ENCODE measurements around the gene DEDD.

Gene DEDD

GRCh38 chr1:161165742-161166668, 33.5 kb upstream of the DEDD start, which contains the start of gene PPOX:
Gene PPOX, plus strand, starts transcription at chr1:161166426. Its CDS starts 422 bp downstream, at chr1:161166848.
- peaks cover 7% of the 10 kb centered on the region for H3K36me3 ChIP-seq
- peak; percentile 96 for DNase-seq
- H3K4me3 ChIP-seq (ENCODE audit: low read depth, low read length) = peak within 1 kb of the TSS; percentile 84
- no peaks in the 10 kb centered on the region for H3K4me1 ChIP-seq
- TF ChIP-seq CTCF (IDR thresholded peaks at IDR 0.05; ENCODE audit: low read depth, low read length) = peak; percentile 72
- H3K27me3 ChIP-seq = no peaks in the 10 kb centered on the region
- no peaks in the 10 kb centered on the region for H3K9me3 ChIP-seq

- TF ChIP-seq CTCF (IDR thresholded peaks at IDR 0.05; ENCODE audit: low read depth, low read length) = no peak
- Histone ChIP-seq H3K4me1 (no peaks in the 10 kb centered on the region), H3K36me3 (no peaks in the 10 kb centered on the region; the same call in none of the 2 replicates)
Observed at GRCh38 chr1:161164901-161165610, 32.6 kb upstream of the DEDD start.

GRCh38 chr1:161163793-161164192, 31.3 kb upstream of the DEDD start:
- no peak for DNase-seq
- H3K27me3 ChIP-seq = no peaks in the 10 kb centered on the region
- no peaks in the 10 kb centered on the region; the same call in 1 of the 2 replicates for H3K4me1 ChIP-seq
- no peak overlapping the region for H3K4me3 ChIP-seq (ENCODE audit: low read depth, low read length)
- TF ChIP-seq CTCF (IDR thresholded peaks at IDR 0.05; ENCODE audit: low read depth, low read length) = no peak
- no peaks in the 10 kb centered on the region for H3K9me3 ChIP-seq
- no peaks in the 10 kb centered on the region; the same call in 1 of the 2 replicates for H3K36me3 ChIP-seq

More at GRCh38 chr1:161164901-161165610, 32.6 kb upstream of the DEDD start:
- DNase-seq = no peak
- H3K9me3 ChIP-seq = no peaks in the 10 kb centered on the region
- H3K27me3 ChIP-seq = no peaks in the 10 kb centered on the region
- peak overlapping the region; percentile 84 for H3K4me3 ChIP-seq (ENCODE audit: low read depth, low read length)

GRCh38 chr1:161162806-161163205, 30.3 kb upstream of the DEDD start:
- no peaks in the 10 kb centered on the region for H3K9me3 ChIP-seq
- no peak overlapping the region for H3K4me3 ChIP-seq (ENCODE audit: low read depth, low read length)
- TF ChIP-seq CTCF (IDR thresholded peaks at IDR 0.05; ENCODE audit: low read depth, low read length) = no peak
- H3K36me3 ChIP-seq = no peaks in the 10 kb centered on the region; the same call in 1 of the 2 replicates
- no peaks in the 10 kb centered on the region for H3K27me3 ChIP-seq
- DNase-seq = no peak
- H3K4me1 ChIP-seq = no peaks in the 10 kb centered on the region; the same call in 1 of the 2 replicates

- Histone ChIP-seq H3K4me1 (no peaks in the 10 kb centered on the region; the same call in 1 of the 2 replicates), H3K36me3 (no peaks in the 10 kb centered on the region; the same call in 1 of the 2 replicates), H3K9me3 (no peaks in the 10 kb centered on the region), H3K4me3 (ENCODE audit: low read depth, low read length) (no peak overlapping the region), H3K27me3 (no peaks in the 10 kb centered on the region)
- TF ChIP-seq CTCF (IDR thresholded peaks at IDR 0.05; ENCODE audit: low read depth, low read length) = no peak
- DNase-seq = no peak
Observed at GRCh38 chr1:161162052-161162451, 29.6 kb upstream of the DEDD start.
